OCI-M2 (cell line): Measurements from ENCODE around the gene CDC14C.

Experiments used
- DNase-seq: peaks from one replicate; lab custom pipeline; 2025; ENCODE audit not compliant: unreplicated experiment; lab: John Stamatoyannopoulos, UW

The CDC14C gene

DNA sequence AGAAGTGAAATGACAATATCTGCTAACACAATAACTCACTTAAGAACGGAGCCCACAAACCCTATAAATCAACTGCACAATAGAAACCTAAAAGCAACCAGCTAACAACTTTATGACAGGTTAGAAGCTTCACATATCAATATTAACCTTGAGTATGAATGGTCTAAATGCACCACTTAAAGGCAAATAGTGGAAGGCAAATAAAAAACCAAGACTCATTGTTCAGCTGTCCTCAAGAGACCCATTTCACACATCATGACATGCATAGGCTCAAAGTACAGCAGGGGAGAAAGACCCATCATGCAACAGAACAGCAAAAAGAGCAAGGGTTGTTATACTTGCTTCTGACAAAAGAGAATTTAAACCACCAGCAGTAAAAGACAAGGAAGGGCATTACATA lies 46.8 kb downstream of the CDC14C start:
- no peak for DNase-seq

- DNase-seq: no peak
Observed at GRCh38 chr7:48976253-48976652, 51.9 kb downstream of the CDC14C start.

- DNase-seq: no peak
Observed at GRCh38 chr7:48976850-48977249, 52.5 kb downstream of the CDC14C start.
